Testis (tissue), 2 donors: ENCODE results near the gene DLG2.

Experiments
- CTCF ChIP-seq, 3 experiments: fragments of 450-650 bp in 2 of 3; fragments of 200-600 bp in 1 of 3; sonication (generic) in 1 of 3; IDR thresholded peaks; one replicate each; pipeline ENCODE4 v1.5.1; 2016 to 2019; ENCODE audit warnings: antibody characterized with exemption in 3 of 3, mild to moderate bottlenecking in 2 of 3, moderate library complexity in 1 of 3
- POLR2A ChIP-seq: fragments of 450-650 bp; IDR thresholded peaks from one replicate; pipeline ENCODE4 v1.6.1; 2017; ENCODE audit warnings: antibody characterized with exemption, mild to moderate bottlenecking, moderate library complexity

DNA sequence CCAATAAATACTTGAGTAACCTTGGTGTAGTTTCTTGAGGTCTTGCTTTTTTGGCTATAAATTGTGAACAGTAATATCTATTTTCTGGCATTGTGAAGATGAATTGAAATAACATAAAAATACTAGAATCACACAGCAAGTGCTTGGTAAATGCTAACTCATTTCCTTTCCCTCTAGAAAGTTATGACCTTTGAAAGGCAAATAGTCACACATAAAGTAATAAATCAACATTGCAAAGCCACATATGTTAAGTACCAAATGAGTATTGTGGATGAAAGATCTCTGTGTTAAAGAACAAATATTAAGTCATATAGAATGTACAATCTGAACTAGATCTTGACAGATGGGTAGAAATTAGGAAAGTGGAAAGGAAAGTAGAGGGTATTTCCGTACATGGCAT, 1781.3 kb downstream of the DLG2 start:
- TF ChIP-seq POLR2A (no peak), CTCF (IDR thresholded peaks at IDR 0.05) (no peak)
